A549 (cell line): ENCODE data around the gene SNX2. TPM values are rescaled to one million over a fixed set of nuclear protein-coding genes. Genes with fewer than 3 reads are reported as not detected.

Source experiments
- ATAC-seq, 2 experiments: fragments of 200-7000 bp in 1 of 2; fragments of >200 bp in 1 of 2; cut with Nextera tagmentation in 1 of 2; cut with Tn5 transposase in 1 of 2; 3 replicates each; pipeline versions ENCODE4 v1.8.0 to v1.9.1; 2018 to 2020; ENCODE audit warnings: mild to moderate bottlenecking in 1 of 2, moderate library complexity in 1 of 2
- CTCF ChIA-PET: fragments of 300-600 bp; sonication (Branson Sonifier 250); formaldehyde crosslinking; extraction: SDS; loops from one replicate; lab custom pipeline; 2021; ENCODE audit warnings: antibody characterized with exemption, inconsistent platforms; lab: Yijun Ruan, JAX
- POLR2A ChIA-PET: fragments of 350-600 bp; formaldehyde crosslinking; extraction: SDS; loops from one replicate; lab custom pipeline; 2021; ENCODE audit warnings: antibody characterized with exemption, inconsistent platforms; lab: Yijun Ruan, JAX
- DNase-seq, 2 experiments: peaks; one replicate each; pipeline versions ENCODE4 v3.0.0 to v3.0.0-alpha.2; 2011 to 2016; ENCODE audit warnings: low read depth in 1 of 2, low spot score in 1 of 2
- FAIRE-seq: peaks from 2 replicates; lab custom pipeline; 2011; peaks lifted over from hg19 to GRCh38; lab: Jason Lieb, UNC
- H3K27ac ChIP-seq, 2 experiments: fragments of >200 bp; sonication (Bioruptor Twin); formaldehyde crosslinking; 3 replicates each; pipeline ENCODE4 v1.5.1; 2016 to 2017
- H3K4me1 ChIP-seq: fragments of >200 bp; sonication (Bioruptor Twin); formaldehyde crosslinking; 3 replicates; pipeline ENCODE4 v1.6.1; 2016
- H3K4me2 ChIP-seq: fragments of >200 bp; sonication (Bioruptor Twin); formaldehyde crosslinking; 3 replicates; pipeline ENCODE4 v1.6.1; 2016
- H3K4me3 ChIP-seq: fragments of >200 bp; sonication (Bioruptor Twin); formaldehyde crosslinking; 3 replicates; pipeline ENCODE4 v1.5.1; 2016
- H3K9me3 ChIP-seq: fragments of >200 bp; sonication (Bioruptor Twin); formaldehyde crosslinking; 3 replicates; pipeline ENCODE4 v1.6.1; 2016
- ATOH8 ChIP-seq: fragments of 250-450 bp; sonication (Bioruptor Pico); IDR thresholded peaks from 2 replicates; pipeline ENCODE4 v1.5.0; 2020; ENCODE audit warnings: low read depth, mild to moderate bottlenecking, moderate library complexity
- BCL3 ChIP-seq: fragments of >200 bp; sonication (Bioruptor Twin); formaldehyde crosslinking; IDR thresholded peaks from 3 replicates; pipeline ENCODE4 v1.6.1; 2016
- CBX2 ChIP-seq: fragments of 200-600 bp; sonication (generic); IDR thresholded peaks from 2 replicates; pipeline ENCODE4 v1.6.1; 2016; ENCODE audit warnings: low read depth, mild to moderate bottlenecking, borderline replicate concordance
- CBX8 ChIP-seq: fragments of 200-600 bp; sonication (generic); IDR thresholded peaks from 2 replicates; pipeline ENCODE4 v1.6.1; 2016
- CEBPB ChIP-seq, 2 experiments: fragments of >200 bp in 1 of 2; sonication (Bioruptor Twin) in 1 of 2; formaldehyde crosslinking in 1 of 2; IDR thresholded peaks; 2 replicates each; pipeline ENCODE4 v1.6.1; 2012 to 2016
- CHD4 ChIP-seq: fragments of 200-600 bp; sonication (generic); IDR thresholded peaks from 2 replicates; pipeline ENCODE4 v1.6.1; 2016; ENCODE audit warnings: antibody characterized with exemption, mild to moderate bottlenecking, borderline replicate concordance
- CTCF ChIP-seq: fragments of >200 bp; sonication (Bioruptor Twin); formaldehyde crosslinking; IDR thresholded peaks from 3 replicates; pipeline ENCODE4 v1.5.1; 2016
- EHF ChIP-seq: fragments of 250-450 bp; sonication (Bioruptor Pico); IDR thresholded peaks from 2 replicates; pipeline ENCODE4 v1.5.0; 2020; ENCODE audit warnings: mild to moderate bottlenecking
- EP300 ChIP-seq, 2 experiments: fragments of >200 bp; sonication (Bioruptor Twin); formaldehyde crosslinking; IDR thresholded peaks; 2 replicates in 1 of 2; 3 replicates in 1 of 2; pipeline ENCODE4 v1.6.1; 2016 to 2017
- ESRRA ChIP-seq: fragments of 150-350 bp; IDR thresholded peaks from 2 replicates; pipeline ENCODE4 v1.6.1; 2014; ENCODE audit warnings: mild to moderate bottlenecking, low read length, borderline replicate concordance
- FOSL2 ChIP-seq, 2 experiments: fragments of 450-650 bp in 1 of 2; fragments of >200 bp in 1 of 2; sonication (Bioruptor Twin) in 1 of 2; formaldehyde crosslinking; IDR thresholded peaks; 2 replicates each; pipeline versions ENCODE4 v1.5.0 to v1.6.1; 2016 to 2020; ENCODE audit warnings: mild to moderate bottlenecking in 1 of 2, moderate library complexity in 1 of 2
- FOXS1 ChIP-seq: fragments of 250-450 bp; sonication (Bioruptor Pico); IDR thresholded peaks from 2 replicates; pipeline ENCODE4 v1.5.0; 2020; ENCODE audit warnings: mild to moderate bottlenecking, moderate library complexity
- GATA3 ChIP-seq: IDR thresholded peaks from 2 replicates; pipeline ENCODE4 v1.6.1; 2012; ENCODE audit warnings: borderline replicate concordance
- KDM1A ChIP-seq: fragments of 200-600 bp; sonication (generic); IDR thresholded peaks from 2 replicates; pipeline ENCODE4 v1.6.1; 2016; ENCODE audit warnings: low read depth, mild to moderate bottlenecking
- NFE2L2 ChIP-seq: fragments of 150-350 bp; conservative IDR thresholded peaks from 2 replicates; pipeline ENCODE4 v1.6.1; 2014; ENCODE audit warnings: low read length
- NR3C1 ChIP-seq: fragments of >200 bp; sonication (Bioruptor Twin); formaldehyde crosslinking; IDR thresholded peaks from 3 replicates; pipeline ENCODE4 v1.6.1; 2017
- POLR2AphosphoS2 ChIP-seq: conservative IDR thresholded peaks from 2 replicates; pipeline ENCODE4 v1.6.1; 2012; ENCODE audit warnings: low read length, improper control_type of control experiment, inconsistent platforms
- RAD21 ChIP-seq, 2 experiments: fragments of >200 bp in 1 of 2; sonication (Bioruptor Twin) in 1 of 2; formaldehyde crosslinking in 1 of 2; IDR thresholded peaks in 1 of 2; conservative IDR thresholded peaks in 1 of 2; 2 replicates in 1 of 2; 3 replicates in 1 of 2; pipeline ENCODE4 v1.6.1; 2012 to 2018; ENCODE audit warnings: inconsistent platforms in 1 of 2
- RARB ChIP-seq: fragments of 250-450 bp; sonication (Bioruptor Pico); IDR thresholded peaks from 2 replicates; pipeline ENCODE4 v1.8.0; 2021; ENCODE audit warnings: mild to moderate bottlenecking, moderate library complexity
- RFX5 ChIP-seq: fragments of 450-650 bp; IDR thresholded peaks from 2 replicates; pipeline ENCODE4 v1.7.1; 2014; ENCODE audit warnings: antibody characterized with exemption, mild to moderate bottlenecking, moderate library complexity
- SMC3 ChIP-seq: fragments of >200 bp; sonication (Bioruptor Twin); formaldehyde crosslinking; IDR thresholded peaks from 3 replicates; pipeline ENCODE4 v1.6.1; 2018; ENCODE audit warnings: inconsistent platforms
- TFCP2L1 ChIP-seq: fragments of 250-450 bp; sonication (Bioruptor Pico); IDR thresholded peaks from 2 replicates; pipeline ENCODE4 v1.5.0; 2021; ENCODE audit warnings: mild to moderate bottlenecking
- ZFP36 ChIP-seq: fragments of 450-650 bp; IDR thresholded peaks from 2 replicates; pipeline ENCODE4 v1.6.1; 2014; ENCODE audit warnings: borderline replicate concordance; ENCODE audit not compliant: partially characterized antibody
- ZSCAN20 ChIP-seq: fragments of 250-450 bp; sonication (Bioruptor Pico); IDR thresholded peaks from 2 replicates; pipeline ENCODE4 v1.8.0; 2022; ENCODE audit warnings: mild to moderate bottlenecking, moderate library complexity
- WGBS: methylation state at CpG from one replicate; pipeline ENCODE4 v1.1.6; 2017; ENCODE audit errors: missing lambda C conversion rate; 5-methylcytosine and 5-hydroxymethylcytosine counted together
- polyA plus RNA-seq, 4 experiments: library from polyadenylated mRNA; depleted of rRNA in 3 of 4; stranded (reverse); fragments of >200 nt; fragmentation: RNase III in 1 of 4; extraction: RNeasy Plus Mini Kit Qiagen cat#74134 plus additional on column Dnase treatment in 1 of 4; gene quantifications; 2 replicates in 3 of 4; 3 replicates in 1 of 4; pipeline ENCODE4 v1.2.3, GENCODE V29; 2011 to 2017
- TF ChIP-seq, protein P1 (sequence below): fragments of 150-350 bp; IDR thresholded peaks from 2 replicates; pipeline ENCODE4 v1.6.1; 2014; ENCODE audit warnings: low read depth, mild to moderate bottlenecking, low read length

SNX2 gene
- polyA plus RNA-seq, 2 of the 4 experiments (the other 2 are of a cell fraction) = 52.9 to 60.6 TPM

DNA sequence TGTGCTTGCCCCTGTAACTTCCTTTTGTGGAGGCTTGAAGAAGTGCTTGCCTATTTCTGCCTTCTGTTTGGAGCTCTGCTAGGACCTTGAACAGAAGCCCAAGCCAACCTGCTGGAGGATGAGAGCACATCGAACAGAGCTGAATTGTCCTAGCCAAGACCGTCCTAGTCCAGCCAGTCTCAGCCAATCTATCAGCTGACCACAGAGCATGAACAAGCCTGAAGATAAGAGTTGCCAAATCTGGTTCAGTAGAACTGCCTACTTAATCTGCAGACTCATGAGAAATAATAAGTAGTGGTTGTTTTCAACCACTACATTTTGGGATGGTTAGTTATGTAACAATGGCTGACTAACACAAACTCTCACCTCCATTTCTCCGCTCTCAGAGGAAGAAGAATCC is 4.4 kb upstream of the SNX2 start:
- ATAC-seq (no peak), FAIRE-seq (no peak), DNase-seq (no peak)
- 72% methylated on average over 3 of the region's 3 CpGs for WGBS
- ChIA-PET CTCF (no interaction called here), POLR2A (no interaction called here)
- TF ChIP-seq CBX2 (no peak), FOSL2 (IDR thresholded peaks at IDR 0.05) (no peak), FOSL2 (CRISPR knock-in tag; IDR thresholded peaks at IDR 0.05) (no peak), CTCF (no peak), EHF (CRISPR knock-in tag) (no peak), GATA3 (no peak), CBX8 (no peak), RARB (CRISPR knock-in tag) (no peak), ATOH8 (CRISPR knock-in tag) (no peak), RAD21 (conservative IDR thresholded peaks at IDR 0.05 in 1 of 2, IDR thresholded peaks at IDR 0.05 in 1 of 2) (no peak), CHD4 (no peak), ZSCAN20 (no peak), TFCP2L1 (CRISPR knock-in tag) (no peak), EP300 (IDR thresholded peaks at IDR 0.05) (no peak), RFX5 (no peak), NR3C1 (no peak), NFE2L2 (no peak)
- TF ChIP-seq, protein P1, sequence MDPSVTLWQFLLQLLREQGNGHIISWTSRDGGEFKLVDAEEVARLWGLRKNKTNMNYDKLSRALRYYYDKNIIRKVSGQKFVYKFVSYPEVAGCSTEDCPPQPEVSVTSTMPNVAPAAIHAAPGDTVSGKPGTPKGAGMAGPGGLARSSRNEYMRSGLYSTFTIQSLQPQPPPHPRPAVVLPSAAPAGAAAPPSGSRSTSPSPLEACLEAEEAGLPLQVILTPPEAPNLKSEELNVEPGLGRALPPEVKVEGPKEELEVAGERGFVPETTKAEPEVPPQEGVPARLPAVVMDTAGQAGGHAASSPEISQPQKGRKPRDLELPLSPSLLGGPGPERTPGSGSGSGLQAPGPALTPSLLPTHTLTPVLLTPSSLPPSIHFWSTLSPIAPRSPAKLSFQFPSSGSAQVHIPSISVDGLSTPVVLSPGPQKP = no peak
- Histone ChIP-seq H3K4me3 (no peak overlapping the region), H3K4me2 (no peak overlapping the region), H3K27ac (no peak overlapping the region), H3K9me3 (no peaks in the 10 kb centered on the region), H3K4me1 (no peaks in the 10 kb centered on the region)

DNA sequence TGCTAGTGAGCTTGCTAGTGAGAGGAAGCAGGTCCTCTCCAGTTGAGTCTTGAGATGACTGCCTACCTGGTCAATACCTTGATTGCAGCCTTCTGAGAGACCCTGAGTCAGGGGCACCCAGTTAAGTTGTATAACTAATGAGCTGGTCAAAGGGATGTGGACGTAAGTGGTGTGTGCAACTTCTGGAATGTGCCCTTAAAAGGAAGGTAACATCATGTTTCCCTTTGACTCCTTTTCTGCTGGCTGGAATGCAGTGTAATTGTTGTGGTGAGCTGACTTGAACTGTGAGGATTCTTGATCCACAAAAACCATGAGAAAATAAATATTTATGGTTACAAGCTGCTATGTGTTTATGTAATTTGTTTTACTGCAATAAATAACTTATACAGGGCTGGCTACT is 2.4 kb upstream of the SNX2 start:
- DNase-seq = no peak
- H3K9me3 ChIP-seq = no peaks in the 10 kb centered on the region
- ChIA-PET CTCF (no interaction called here), POLR2A (no interaction called here)
- TF ChIP-seq ATOH8 (CRISPR knock-in tag) (no peak), NR3C1 (no peak), EHF (CRISPR knock-in tag) (no peak), ZFP36 (no peak), RARB (CRISPR knock-in tag) (no peak), KDM1A (no peak), POLR2AphosphoS2 (no peak), ESRRA (no peak), BCL3 (no peak), FOXS1 (CRISPR knock-in tag) (no peak), SMC3 (no peak), CBX8 (no peak), CBX2 (no peak), CEBPB (IDR thresholded peaks at IDR 0.05) (no peak), RAD21 (conservative IDR thresholded peaks at IDR 0.05 in 1 of 2, IDR thresholded peaks at IDR 0.05 in 1 of 2) (no peak)
- H3K4me2 ChIP-seq = no peak overlapping the region
- no peak overlapping the region for H3K27ac ChIP-seq
- no peak for ATAC-seq
- WGBS = 75% methylated on average over 1 of the region's 1 CpG
- no peak overlapping the region for H3K4me3 ChIP-seq
- H3K4me1 ChIP-seq = peaks cover 14% of the 10 kb centered on the region; the same call in 2 of the 3 replicates
- FAIRE-seq = no peak
